NK-92 treated with Interleukin-12 subunit alpha and Interleukin-12 subunit beta, amount 100 ng/mL, for 24 hours (cell line): Measurements from ENCODE around the gene GNLY.
"Not testable (repeated sequence)": the region's sequence is repeated elsewhere in the genome, so short reads cannot be mapped to it uniquely, and the experiment has no call there.

Source experiments
- DNase-seq: peaks from one replicate; lab custom pipeline; 2025; lab: John Stamatoyannopoulos, UW

The GNLY gene

DNA sequence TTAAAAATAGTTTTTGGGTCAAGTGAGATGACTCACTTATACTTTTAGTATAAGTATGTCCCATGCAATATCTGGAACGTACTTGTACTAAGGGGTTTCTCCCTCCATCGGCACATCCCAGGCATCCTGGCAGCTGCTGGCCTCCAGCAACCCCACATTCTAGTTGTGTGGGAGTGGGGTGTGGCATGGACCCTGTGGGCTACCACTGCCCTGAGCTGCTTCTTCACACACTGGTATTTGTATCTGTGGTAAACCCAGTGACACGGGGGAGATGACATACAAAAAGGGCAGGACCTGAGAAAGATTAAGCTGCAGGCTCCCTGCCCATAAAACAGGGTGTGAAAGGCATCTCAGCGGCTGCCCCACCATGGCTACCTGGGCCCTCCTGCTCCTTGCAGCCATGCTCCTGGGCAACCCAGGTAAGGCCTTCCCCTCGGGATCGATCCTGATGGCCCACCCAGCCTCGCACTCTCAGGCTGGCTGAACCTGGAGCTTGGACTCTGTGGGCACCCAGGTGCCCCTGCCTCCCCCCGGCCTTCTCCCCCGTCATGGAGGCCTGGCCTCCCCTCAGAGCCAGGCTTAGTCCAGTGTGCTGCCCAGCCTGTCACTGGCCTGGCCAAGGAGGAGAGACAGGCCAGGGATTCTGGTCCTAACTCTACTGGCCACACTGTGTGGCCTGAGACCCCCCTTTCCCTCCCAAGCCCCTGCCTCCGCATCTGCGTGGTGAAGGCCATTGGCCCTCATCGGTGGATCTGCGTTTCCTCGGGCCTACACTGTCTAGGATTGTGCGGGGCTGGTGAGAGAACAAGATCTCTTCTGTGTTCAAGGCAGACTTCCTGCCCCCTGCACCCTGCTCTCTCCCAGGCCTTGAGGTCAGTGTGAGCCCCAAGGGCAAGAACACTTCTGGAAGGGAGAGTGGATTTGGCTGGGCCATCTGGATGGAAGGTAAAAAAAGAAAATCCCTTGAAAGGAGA lies at the start of gene GNLY:
Gene GNLY (plus strand): TSS at position 307 of the 974 bp plus-strand sequence. CDS start 61 bp downstream, at position 368.
- peak; percentile 66 for DNase-seq

DNA sequence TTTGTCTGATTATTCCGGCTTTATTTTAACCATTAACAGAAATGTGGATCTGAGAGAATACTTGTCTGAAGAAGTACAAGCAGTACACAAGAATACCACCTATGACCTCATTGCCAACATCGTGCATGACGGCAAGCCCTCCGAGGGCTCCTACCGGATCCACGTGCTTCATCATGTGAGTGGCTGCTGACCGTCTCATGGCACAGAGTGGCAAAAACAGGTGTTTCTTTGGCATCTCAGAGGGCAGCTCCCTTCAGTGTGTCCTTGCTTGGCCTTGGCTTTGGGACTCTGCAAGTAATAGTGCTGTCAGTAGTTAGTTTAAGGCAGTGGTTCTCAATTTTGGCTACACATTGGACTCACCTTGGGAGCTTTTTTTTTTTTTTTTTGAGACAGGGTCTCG lies 49.2 kb upstream of the GNLY start:
- DNase-seq = no peak

DNA sequence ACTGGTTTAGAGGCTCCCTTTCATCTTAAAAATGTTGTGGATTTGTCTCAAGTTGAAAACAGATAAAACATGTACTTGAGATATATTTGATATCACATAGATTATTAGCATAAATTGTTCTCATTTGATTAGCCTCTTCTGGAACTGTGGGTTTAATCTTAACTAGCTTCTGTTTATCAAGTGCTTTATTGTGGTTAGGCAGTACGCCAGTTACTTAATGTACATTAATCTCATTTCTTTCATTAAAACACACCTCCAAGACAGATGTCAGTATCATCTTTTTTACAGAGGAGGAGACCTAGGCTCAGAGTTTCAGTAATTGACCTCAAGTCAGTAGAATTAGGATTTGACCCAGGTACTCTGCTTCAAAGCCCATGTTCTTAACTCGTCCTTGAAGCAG lies 48.0 kb upstream of the GNLY start:
- no peak for DNase-seq

DNA sequence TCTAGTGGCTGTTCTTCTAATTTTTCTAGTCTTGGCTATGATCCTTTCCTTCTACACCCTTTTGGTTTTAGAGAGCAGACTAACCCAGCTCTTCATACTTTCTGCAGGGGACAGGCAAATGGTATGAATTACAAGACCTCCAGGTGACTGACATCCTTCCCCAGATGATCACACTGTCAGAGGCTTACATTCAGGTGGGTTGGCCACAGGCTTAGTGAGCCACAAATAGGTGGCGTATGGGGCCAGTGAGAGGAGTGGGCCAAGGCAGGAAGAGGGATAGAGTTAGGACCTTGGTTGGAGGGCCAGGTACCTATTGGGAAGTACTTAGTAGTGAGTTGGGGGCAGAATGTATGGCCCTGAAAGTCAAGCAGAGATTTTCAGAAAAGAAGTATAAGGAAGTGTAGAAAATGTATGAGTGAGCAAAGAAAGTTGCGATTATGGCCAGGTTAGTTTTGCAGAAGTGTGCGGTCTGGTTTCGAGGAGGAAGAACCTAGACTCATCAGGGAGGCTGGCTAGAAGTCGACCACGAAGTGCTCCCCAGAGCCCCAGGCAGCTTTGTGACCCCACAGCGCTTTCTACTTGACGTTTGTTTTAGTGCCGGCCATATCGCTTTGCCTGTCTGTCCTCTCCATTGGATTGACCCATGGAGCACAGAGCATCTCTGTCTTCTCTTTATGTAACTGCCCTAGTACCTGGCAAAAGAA lies 46.2 kb upstream of the GNLY start:
- DNase-seq = no peak

DNA sequence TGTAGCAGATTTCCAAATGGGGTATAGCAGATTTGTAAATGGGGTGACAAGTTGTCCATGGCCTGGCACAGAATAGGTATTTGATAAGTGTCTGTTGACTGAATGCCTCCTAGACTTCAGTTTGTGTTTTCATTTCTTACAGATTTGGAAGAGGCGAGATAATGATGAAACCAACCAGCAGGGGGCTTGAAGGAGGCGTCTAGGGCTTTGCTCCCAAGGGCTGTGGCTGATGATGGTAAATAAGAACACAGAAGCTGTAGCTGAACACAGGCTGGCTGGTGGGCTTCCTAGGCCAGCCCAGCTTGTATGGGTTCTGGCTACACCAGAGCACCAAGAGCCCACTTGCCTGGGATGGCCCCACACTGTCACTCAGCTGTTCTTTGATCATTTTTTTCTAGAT lies 45.5 kb upstream of the GNLY start:
- DNase-seq = no peak

DNA sequence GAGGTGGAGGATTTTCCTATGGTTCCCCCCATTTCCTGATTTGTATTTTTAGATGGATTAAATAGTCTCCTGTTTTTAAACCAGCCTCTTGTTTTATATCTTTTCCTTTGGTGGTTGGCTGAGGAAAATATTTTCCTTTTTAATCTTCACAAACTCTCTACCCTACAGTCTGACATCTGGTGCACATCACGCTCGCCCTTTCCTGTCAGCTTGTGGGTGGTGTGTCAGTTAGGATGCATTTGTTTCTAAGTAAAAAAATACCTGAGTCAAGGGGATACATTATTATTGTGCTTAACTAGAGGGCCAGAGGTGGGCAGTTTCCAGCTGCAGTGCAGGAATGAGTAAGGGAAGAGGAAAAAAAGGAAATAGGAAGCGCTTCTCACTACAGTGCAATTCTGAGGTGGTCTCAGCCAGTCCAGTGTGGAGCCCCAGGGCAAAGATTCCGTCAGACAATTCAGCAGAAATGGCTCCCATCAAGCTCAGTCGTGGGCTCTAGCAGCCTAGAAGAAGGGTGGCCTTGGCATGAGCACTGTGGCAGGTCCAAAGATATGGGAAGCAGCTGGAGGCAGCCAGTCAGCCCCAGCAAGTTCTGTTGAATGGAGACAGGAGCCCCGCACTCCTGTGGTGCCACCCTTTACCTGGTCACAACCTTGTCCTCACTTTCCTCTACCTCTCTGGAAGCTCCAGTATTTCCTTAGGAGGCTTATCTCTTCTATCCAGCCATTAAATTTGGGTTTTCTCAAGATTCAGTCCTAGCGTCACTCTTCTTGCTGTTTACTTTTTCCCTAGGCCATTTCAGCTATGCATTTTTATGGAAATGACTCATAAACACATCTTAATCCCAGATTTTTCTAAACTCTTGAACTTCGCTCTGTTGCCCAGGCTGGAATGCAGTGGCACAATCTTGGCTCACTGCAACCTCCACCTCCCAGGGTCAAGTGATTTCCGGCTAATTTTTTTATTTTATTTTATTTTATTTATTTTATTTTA lies 44.7 kb upstream of the GNLY start:
- DNase-seq = no peak

DNA sequence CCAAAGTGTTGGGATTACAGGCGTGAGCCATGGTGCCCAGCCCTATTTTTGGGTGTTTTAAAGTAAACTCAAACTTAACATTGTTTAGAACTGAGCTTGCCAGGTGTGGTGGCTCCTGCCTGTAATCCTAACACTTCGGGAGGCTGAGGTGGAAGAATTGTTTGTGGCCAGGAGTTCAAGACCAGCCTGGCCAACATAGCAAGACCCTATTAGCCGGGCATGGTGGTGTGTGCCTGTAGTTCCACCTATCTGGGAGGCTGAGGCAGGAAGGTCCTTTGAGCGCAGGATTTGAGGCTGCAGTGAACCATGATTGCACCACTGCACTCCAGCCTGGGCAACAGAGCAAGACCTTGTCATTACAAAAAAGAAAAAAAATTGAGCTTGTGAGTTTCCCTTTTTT lies 43.7 kb upstream of the GNLY start:
- no peak for DNase-seq

DNA sequence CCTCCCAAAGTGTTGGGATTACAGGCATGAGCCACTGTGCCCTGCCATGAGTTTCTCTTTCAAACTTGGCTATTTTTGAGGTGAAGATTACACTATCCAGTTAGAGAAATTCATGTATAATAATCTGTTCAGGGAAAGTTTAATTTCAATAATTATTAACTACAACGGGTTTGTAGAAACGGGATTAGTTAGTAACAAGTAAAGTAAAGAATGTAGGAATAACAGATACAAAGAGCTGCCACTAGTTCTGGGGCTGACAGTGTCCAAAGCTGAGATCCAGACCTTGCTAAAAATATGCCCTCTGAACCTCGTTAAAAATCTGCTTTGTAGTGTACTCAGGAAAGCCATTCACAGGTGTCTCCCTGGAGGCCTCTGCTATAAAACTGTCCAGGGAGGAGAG lies 43.1 kb upstream of the GNLY start:
- DNase-seq = no peak

DNA sequence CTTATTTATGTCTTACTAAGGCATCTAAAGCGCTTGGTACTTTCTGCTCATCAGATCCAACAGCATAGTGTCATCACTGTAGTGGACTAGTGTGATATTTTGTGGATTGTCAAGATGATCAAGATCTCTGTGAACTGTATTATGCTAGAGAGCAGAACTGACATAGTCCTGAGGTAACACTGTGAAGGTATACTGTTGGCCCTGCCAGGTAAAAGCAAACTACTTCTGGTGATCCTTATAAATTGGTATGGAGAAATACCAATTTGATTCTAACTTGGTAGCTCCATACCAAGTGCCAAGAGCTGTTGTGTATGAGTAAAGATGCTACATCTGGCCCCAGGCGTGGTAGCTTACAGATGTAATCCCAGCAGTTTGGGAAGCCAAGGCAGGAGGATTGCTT lies 42.1 kb upstream of the GNLY start:
- no peak for DNase-seq

DNA sequence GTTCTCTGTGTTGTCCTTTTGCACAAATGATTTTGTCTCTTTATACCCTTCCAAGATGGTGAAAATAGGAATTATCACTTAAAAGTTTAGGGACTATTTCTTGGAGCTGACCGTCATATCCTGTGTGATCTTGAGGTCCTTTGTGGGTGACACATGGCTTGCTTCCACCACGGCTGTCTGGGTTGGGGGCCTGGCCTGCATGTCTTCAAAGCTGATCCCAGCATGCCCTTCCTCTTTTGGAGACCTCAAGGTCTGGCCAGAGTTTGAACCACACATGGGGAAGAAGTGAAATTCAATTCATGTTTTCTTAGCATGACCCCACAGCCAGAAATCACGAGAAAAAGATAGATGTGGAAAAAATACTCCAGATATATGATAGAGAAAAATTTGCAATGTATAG lies 40.2 kb upstream of the GNLY start:
- DNase-seq = no peak

DNA sequence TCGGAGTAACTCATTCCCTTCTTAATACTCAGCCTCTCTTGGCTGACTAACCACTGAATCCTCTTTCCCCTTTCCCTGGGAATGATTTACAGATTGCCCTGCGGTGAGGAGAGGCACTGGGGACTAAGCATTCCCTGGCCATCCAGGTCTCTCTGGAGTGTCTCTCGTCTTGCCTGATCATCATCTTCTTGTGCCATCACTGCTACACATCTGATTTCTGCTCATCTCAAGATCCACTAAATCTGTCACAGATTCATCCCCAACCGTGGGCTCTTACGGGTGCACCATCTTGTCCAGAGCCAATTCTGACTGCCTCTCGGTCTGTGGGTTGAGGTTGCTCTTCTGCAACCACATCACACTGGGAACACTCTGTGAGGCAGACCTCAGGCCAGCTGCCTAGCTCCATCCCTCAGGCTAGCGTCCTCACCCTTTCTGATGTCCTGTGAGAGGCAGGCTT lies 38.2 kb upstream of the GNLY start:
- no peak for DNase-seq

DNA sequence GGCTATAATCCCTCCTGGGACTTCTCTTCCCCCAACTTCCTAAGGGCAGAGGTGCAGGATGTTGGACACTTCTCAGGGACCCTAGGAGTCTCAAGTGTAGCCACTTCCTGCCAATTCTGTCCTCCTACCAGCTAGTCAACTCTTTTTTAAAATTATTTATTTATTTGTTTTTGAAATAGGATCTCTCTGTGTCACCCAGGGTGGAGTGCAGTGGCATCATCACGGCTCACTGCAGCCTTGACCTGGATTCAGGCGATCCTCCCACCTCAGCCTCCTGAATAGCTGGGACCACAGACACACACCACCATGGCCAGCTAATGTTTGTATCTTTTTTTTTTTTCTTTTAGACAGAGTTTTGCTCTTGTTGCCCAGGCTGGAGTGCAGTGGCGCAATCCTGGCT lies 37.7 kb upstream of the GNLY start:
- DNase-seq = no peak

DNA sequence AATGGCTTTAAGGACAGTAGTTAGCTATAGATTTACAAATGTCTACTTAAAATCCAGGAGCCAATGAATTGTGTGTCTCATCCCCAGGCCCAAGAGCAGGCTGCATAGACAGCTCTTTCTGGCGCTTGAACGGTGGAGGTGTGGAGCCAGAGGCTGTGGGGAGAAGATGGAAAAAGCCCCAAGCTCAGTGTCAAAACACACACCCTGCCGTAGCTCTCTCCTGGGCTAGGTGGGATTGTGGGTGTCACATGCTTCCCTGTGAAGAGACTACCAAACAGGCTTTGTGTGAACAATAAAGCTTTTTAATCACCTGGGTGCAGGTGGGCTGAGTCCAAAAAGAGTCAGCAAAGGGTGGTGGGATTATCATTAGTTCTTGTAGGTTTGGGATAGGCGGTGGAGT lies 36.8 kb upstream of the GNLY start:
- DNase-seq = not testable (repeated sequence)

DNA sequence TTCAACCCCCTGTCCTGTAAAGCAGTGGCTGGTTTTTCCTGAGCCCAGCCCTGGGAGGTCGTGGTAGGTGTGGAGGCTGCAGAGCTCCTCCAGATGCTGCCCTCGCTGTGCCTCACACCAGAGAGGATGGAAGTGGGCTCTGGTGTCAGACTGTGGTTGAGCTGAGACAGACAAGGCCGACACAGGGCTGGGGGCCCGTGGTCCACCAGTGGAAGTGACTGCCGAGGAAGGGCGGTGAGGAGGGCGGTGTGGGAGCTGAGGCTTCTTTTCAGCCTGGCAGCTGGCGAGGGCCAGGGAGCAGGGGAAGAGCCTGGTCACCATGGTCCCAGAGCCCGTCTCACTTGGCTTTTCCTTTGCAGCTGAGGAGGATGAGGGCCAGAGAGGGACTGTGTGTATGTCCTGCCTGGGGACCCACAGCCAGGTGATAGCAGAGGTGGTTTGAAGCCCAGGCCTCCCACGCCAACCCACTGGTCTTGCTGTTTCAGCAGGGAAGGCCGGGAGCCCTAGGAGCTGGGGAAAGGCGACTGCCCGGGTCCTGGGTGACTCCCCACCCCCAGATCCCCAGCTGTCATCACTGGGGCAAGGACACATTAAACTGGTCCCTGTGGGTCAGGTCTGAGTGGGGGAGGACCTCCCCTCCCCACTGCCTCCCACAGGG lies 34.7 kb upstream of the GNLY start:
- no peak for DNase-seq

DNA sequence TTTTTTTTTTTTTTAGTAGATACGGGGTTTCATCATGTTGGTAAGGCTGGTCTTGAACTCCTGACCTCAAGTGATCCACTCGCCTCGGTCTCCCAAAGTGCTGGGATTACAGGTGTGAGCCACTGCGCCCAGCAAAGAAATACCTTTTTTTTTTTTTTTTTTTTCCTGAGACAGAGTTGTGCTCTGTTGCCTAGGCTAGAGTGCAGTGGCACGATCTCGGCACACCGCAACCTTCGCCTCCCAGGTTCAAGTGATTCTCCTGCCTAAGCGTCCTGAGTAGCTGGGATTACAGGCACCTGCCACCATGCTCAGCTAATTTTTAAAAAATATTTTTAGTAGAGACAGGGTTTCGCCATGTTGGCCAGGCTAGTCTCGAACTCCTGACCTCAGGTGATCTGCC lies 33.9 kb upstream of the GNLY start:
- not testable (repeated sequence) for DNase-seq

DNA sequence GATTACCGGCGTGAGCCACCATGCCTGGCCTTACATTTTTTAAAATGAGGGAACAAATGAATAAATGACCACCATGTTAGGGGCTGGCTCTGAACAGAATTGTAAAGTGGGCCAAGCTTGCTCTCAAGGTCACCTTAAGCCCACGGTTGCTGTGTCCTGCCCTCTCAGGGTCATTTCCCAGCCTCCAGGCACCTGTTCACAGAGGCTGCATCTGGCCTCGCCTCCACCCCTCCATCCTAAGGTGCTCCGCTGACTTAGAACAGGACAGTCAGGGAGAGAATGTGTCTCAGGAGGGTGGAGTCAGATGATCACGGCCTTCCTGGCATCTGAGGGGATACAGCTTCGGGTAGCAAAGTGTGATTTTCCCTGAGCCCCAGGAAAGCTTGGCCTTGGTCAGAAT lies 33.4 kb upstream of the GNLY start:
- DNase-seq = no peak

DNA sequence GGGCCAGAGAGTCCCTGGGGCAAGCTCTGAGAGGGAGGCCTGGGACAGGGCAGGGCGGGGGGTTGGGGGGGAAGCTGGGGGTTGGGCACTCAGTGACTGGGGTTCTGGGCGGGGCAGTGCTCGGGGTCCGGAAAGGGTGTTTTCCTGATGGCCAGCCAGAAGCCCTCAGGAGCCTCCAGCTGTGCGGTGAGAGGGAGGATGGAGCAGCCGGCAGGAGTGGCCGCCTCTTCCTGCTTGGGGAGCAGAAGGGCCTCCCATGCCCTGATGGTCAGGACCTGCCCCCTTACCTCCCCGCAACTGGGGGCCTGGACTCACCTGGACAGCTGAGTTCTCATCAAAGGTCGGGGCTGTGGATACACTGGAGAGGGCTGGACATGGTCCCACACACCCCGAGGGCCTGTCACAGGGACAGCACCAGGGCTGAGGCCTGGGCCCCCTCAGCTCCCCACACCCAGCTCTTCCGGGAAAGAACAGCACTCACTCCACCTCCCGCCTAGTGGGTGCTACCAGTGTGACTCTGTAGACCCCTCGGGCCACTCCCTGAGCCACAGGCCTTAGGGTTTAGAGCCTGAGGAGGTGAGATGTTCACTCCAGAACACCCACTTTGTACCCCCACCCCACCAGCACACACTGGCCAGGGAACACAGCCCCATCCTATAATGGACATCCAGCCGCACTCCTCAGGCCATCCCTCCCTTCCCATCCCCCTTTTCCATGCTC lies 32.9 kb upstream of the GNLY start:
- no peak for DNase-seq

DNA sequence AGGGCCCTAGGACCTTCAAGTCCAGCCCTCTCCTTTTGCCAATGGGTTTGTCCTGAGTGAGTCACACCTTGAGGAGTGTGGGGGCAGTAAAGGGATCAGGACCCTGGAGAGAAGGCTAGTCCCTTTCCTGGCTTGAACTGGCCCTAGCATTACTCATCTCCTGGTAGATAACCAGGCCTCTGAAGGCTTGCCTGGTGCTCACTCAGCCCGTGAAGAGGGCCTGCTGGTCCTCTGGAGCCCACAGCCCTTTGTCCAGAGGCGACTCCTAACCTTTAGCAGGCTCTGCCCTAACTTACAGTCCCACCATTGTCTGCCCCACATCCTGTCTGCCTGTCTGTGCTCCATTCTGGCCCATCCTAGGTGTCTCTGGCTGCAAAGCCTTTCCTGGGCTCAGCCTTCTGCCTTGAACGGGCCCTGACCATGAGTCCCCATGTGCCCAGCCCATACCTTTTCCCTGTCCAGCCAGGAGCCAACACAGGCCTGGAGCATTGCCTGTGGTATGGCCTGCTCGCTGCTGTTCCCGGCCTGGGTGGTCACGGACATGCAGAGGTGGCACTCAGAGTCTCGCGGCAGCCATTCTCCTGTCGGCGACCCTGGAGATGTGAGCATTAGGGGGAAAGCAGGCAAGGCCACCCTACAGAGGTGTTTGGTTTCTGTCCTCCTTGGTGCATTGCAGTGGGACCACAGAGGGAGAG lies 31.1 kb upstream of the GNLY start:
- DNase-seq = no peak

DNA sequence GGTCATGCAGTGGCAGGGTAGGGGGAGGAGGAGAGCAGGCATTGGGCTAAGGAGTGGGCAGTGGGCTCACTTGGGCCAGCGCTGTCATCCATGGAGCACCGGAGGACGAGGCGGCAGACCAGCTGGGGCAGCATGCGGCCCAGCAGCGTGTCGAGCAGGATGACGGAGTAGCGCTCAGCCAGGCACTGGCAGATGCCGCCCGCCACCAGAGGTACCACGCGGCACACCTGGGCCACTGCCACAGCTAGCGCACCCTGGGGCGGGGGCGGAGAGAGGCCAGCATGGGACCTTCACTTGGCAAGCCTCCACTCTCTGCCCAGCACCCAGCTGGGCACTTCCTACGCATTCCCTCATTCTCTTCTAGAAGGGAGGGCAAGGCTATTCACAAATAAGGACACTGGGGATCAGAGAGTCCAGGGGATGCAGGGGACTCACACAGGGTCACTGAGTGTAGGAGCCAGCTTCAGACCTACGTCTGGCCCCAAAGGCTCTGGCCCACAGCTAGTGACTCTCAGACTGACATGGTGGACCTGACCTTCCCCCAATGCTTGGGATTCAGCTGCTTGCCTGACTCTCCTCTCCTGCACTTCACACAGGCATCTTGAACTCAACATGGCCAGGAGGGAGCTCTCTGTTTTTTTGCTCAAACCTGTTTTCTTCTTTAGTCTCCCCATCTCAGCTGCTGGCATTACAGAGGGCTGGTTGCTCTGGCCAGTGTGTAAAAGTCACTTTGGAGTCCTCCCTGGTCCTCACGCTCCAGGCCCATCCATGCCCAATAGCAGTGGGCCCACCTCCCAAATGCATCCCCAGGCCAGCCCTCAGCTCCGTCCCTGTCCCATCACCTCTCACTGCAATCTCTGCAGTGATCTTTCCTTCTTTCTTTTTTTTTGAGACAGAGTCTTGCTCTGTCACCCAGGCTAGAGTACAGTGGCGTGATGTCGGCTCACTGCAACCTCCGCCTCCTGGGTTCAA lies 30.3 kb upstream of the GNLY start:
- DNase-seq = no peak
